IPS-11a (cell line): ENCODE data around the gene HK3.

Experiments used
- H3K4me3 ChIP-seq: one replicate; pipeline ENCODE4 v1.5.1; 2013; ENCODE audit warnings: low read depth, low read length, control low read depth

HK3 gene

GRCh38 chr5:176902911-176903664 lies 3.9 kb upstream of the HK3 start:
- H3K4me3 ChIP-seq, result no peak overlapping the region

GRCh38 chr5:176902102-176902814 lies 3.1 kb upstream of the HK3 start:
- H3K4me3 ChIP-seq, result no peak overlapping the region

GRCh38 chr5:176901260-176902101 lies 2.3 kb upstream of the HK3 start:
- no peak overlapping the region for H3K4me3 ChIP-seq

- no peak overlapping the region for H3K4me3 ChIP-seq
These were observed 1.6 kb upstream of the HK3 start for GRCh38 chr5:176900780-176901204.

GRCh38 chr5:176899946-176900779 lies 1.0 kb upstream of the HK3 start:
- no peak overlapping the region for H3K4me3 ChIP-seq

GRCh38 chr5:176897263-176897662 lies 1.9 kb downstream of the HK3 start:
- H3K4me3 ChIP-seq, result no peak overlapping the region

GRCh38 chr5:176895831-176896230 lies 3.3 kb downstream of the HK3 start:
- no peak overlapping the region for H3K4me3 ChIP-seq

GRCh38 chr5:176894298-176894697 lies 4.8 kb downstream of the HK3 start:
- H3K4me3 ChIP-seq, result no peak overlapping the region

- no peak overlapping the region for H3K4me3 ChIP-seq
These were observed 6.5 kb downstream of the HK3 start for GRCh38 chr5:176892663-176893062.

- no peak overlapping the region for H3K4me3 ChIP-seq
These were observed 7.7 kb downstream of the HK3 start for GRCh38 chr5:176891331-176891958.

- no peak overlapping the region for H3K4me3 ChIP-seq
These were observed 8.5 kb downstream of the HK3 start for GRCh38 chr5:176890455-176891330.

GRCh38 chr5:176889321-176890280 lies 9.5 kb downstream of the HK3 start:
- H3K4me3 ChIP-seq, result no peak overlapping the region

GRCh38 chr5:176888865-176889165 lies 10.3 kb downstream of the HK3 start:
- no peak overlapping the region for H3K4me3 ChIP-seq

- H3K4me3 ChIP-seq, result no peak overlapping the region
These were observed 10.9 kb downstream of the HK3 start for GRCh38 chr5:176888016-176888864.

GRCh38 chr5:176887252-176887849 lies 11.8 kb downstream of the HK3 start:
- no peak overlapping the region for H3K4me3 ChIP-seq

GRCh38 chr5:176886336-176887251 lies 12.6 kb downstream of the HK3 start:
- no peak overlapping the region for H3K4me3 ChIP-seq
